AG09319 (cell line): ENCODE data around the gene CALM3.

ENCODE experiments used
- DNase-seq: peaks from one replicate; pipeline ENCODE4 v3.0.0-alpha.2; 2010; ENCODE audit warnings: low read depth; ENCODE audit errors: extremely low read depth
- CTCF ChIP-seq: IDR thresholded peaks from 2 replicates; pipeline ENCODE4 v1.5.1; 2011; ENCODE audit warnings: low read depth, mild to moderate bottlenecking, inconsistent platforms, low read length, moderate library complexity

The CALM3 gene

GRCh38 chr19:46571495-46571894, 29.6 kb upstream of the CALM3 start:
- TF ChIP-seq CTCF = peak; percentile 7
- no peak for DNase-seq

GRCh38 chr19:46573679-46574498, 27.2 kb upstream of the CALM3 start:
- no peak for TF ChIP-seq CTCF
- DNase-seq = no peak

GRCh38 chr19:46574533-46574932, 26.6 kb upstream of the CALM3 start:
- DNase-seq = no peak
- TF ChIP-seq CTCF = no peak

- DNase-seq = no peak
- no peak for TF ChIP-seq CTCF
Observed at GRCh38 chr19:46578450-46578849, 22.7 kb upstream of the CALM3 start.

GRCh38 chr19:46579361-46579879, 21.7 kb upstream of the CALM3 start:
- no peak for DNase-seq

GRCh38 chr19:46580247-46580646, 20.9 kb upstream of the CALM3 start:
- no peak for DNase-seq
- no peak for TF ChIP-seq CTCF

More at GRCh38 chr19:46579361-46579879, 21.7 kb upstream of the CALM3 start:
- TF ChIP-seq CTCF = peak; percentile 26

- TF ChIP-seq CTCF = no peak
Observed at GRCh38 chr19:46585539-46585938, 15.6 kb upstream of the CALM3 start.

More at GRCh38 chr19:46585539-46585938, 15.6 kb upstream of the CALM3 start:
- no peak for DNase-seq
